PC-9 (cell line): ENCODE results near the gene EIF5B.

Experiments
- CTCF ChIP-seq: fragments of 200-600 bp; sonication (generic); conservative IDR thresholded peaks from 2 replicates; pipeline ENCODE4 v1.6.1; 2017; ENCODE audit warnings: mixed run types, antibody characterized with exemption, mild to moderate bottlenecking, moderate library complexity
- EZH2 ChIP-seq: fragments of 200-600 bp; sonication (generic); IDR thresholded peaks from 2 replicates; pipeline ENCODE4 v1.8.0; 2017; ENCODE audit warnings: antibody characterized with exemption, low read depth

GRCh38 chr2:99403084-99403483 lies 65.9 kb downstream of the EIF5B start:
- no peak for TF ChIP-seq CTCF
- no peak for TF ChIP-seq EZH2
